ENCODE measurements around the gene SAE1.

DNA sequence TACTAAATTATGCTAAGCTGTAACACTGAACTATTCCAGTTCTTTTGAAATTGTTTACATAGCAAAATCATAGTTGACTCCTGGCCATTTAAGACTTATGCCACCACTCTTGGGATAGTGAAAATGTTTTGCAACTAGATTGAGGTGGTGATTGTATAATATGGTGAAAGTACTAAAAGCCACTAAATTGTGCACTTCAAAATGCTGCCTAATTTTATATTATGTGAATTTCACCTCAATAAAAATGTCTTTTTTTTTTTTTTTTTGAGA lies 5.0 kb upstream of the SAE1 start:
- TF ChIP-seq EP300 (IDR thresholded peaks at IDR 0.05), result no peak
- no peak for TF ChIP-seq POLR2A (IDR thresholded peaks at IDR 0.05; ENCODE audit: low read length)
- TF ChIP-seq SMC3 (IDR thresholded peaks at IDR 0.05), result no peak
- no peak for TF ChIP-seq RAD21 (conservative IDR thresholded peaks at IDR 0.05 in 1 of 2, IDR thresholded peaks at IDR 0.05 in 1 of 2)
- TF ChIP-seq, protein P1, sequence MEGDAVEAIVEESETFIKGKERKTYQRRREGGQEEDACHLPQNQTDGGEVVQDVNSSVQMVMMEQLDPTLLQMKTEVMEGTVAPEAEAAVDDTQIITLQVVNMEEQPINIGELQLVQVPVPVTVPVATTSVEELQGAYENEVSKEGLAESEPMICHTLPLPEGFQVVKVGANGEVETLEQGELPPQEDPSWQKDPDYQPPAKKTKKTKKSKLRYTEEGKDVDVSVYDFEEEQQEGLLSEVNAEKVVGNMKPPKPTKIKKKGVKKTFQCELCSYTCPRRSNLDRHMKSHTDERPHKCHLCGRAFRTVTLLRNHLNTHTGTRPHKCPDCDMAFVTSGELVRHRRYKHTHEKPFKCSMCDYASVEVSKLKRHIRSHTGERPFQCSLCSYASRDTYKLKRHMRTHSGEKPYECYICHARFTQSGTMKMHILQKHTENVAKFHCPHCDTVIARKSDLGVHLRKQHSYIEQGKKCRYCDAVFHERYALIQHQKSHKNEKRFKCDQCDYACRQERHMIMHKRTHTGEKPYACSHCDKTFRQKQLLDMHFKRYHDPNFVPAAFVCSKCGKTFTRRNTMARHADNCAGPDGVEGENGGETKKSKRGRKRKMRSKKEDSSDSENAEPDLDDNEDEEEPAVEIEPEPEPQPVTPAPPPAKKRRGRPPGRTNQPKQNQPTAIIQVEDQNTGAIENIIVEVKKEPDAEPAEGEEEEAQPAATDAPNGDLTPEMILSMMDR (IDR thresholded peaks at IDR 0.05), result no peak
- no peak for TF ChIP-seq CHD4 (IDR thresholded peaks at IDR 0.05; ENCODE audit: borderline replicate concordance)
- TF ChIP-seq CHD2 (IDR thresholded peaks at IDR 0.05; ENCODE audit: low read length, partially characterized antibody), result no peak
- TF ChIP-seq BHLHE40 (IDR thresholded peaks at IDR 0.05; ENCODE audit: low read depth, low read length), result no peak
- no peak for TF ChIP-seq ZSCAN20 (CRISPR knock-in tag; IDR thresholded peaks at IDR 0.05)
- TF ChIP-seq MAZ (IDR thresholded peaks at IDR 0.05; ENCODE audit: borderline replicate concordance, low read depth, low read length), result no peak
- no peak for TF ChIP-seq SREBF2 (IDR thresholded peaks at IDR 0.05)
- TF ChIP-seq HDAC2 (IDR thresholded peaks at IDR 0.05), result no peak
